ENCODE data around the gene ANKFN1.

DNA sequence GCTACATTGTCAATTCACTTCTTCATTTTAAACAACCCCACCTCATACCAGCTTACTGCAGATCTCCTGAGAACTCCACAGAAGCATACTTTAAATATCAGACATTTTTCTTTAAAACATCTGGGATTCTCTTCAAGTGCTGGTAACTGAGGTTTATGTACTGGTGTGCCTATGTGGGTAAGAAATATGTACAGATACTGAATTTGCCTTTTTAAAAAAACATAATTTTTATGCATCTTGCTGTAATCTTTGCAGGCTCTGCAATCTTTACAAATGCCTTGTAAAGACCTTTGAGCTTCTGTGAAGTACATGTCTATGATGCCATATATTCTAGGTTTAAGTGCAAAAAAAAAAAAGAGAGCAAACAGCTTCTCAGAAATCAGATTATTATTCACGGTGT is 312.6 kb downstream of the ANKFN1 start:
- TF ChIP-seq, protein P1, sequence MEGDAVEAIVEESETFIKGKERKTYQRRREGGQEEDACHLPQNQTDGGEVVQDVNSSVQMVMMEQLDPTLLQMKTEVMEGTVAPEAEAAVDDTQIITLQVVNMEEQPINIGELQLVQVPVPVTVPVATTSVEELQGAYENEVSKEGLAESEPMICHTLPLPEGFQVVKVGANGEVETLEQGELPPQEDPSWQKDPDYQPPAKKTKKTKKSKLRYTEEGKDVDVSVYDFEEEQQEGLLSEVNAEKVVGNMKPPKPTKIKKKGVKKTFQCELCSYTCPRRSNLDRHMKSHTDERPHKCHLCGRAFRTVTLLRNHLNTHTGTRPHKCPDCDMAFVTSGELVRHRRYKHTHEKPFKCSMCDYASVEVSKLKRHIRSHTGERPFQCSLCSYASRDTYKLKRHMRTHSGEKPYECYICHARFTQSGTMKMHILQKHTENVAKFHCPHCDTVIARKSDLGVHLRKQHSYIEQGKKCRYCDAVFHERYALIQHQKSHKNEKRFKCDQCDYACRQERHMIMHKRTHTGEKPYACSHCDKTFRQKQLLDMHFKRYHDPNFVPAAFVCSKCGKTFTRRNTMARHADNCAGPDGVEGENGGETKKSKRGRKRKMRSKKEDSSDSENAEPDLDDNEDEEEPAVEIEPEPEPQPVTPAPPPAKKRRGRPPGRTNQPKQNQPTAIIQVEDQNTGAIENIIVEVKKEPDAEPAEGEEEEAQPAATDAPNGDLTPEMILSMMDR (conservative IDR thresholded peaks at IDR 0.05 in 1 of 2, IDR thresholded peaks at IDR 0.05 in 1 of 2; ENCODE audit: extremely low read depth in 1 of 2, insufficient read depth in 1 of 2, low read depth in 1 of 2, low read length in 2 of 2): no peak
- TF ChIP-seq EZH2 (IDR thresholded peaks at IDR 0.05; ENCODE audit: borderline replicate concordance, low read length): no peak
